ENCODE results near the gene WDPCP.

DNA sequence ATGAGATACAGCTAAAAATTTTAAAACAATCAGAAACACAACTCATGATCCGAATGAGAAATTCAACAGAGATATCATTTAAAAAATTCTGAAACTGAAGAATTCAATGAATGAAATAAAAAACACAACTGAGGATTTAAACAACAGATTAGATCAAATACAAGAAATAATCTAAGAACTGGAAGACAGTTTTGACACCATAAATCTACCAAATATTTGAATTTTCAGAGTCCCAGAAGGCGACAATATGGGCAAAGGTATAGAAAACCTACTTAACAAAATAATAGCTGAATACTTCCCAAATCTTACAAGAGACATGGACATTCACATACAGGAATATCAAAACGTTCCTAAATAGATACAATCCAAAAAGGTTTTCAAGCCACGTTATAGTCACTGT, 315.7 kb downstream of the WDPCP start:
- TF ChIP-seq, protein P1, sequence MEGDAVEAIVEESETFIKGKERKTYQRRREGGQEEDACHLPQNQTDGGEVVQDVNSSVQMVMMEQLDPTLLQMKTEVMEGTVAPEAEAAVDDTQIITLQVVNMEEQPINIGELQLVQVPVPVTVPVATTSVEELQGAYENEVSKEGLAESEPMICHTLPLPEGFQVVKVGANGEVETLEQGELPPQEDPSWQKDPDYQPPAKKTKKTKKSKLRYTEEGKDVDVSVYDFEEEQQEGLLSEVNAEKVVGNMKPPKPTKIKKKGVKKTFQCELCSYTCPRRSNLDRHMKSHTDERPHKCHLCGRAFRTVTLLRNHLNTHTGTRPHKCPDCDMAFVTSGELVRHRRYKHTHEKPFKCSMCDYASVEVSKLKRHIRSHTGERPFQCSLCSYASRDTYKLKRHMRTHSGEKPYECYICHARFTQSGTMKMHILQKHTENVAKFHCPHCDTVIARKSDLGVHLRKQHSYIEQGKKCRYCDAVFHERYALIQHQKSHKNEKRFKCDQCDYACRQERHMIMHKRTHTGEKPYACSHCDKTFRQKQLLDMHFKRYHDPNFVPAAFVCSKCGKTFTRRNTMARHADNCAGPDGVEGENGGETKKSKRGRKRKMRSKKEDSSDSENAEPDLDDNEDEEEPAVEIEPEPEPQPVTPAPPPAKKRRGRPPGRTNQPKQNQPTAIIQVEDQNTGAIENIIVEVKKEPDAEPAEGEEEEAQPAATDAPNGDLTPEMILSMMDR (IDR thresholded peaks at IDR 0.05; ENCODE audit: low read depth, low read length) = no peak
- TF ChIP-seq POLR2A (IDR thresholded peaks at IDR 0.05; ENCODE audit: extremely low read depth, insufficient read length) = no peak

Measured in NB4 (cell line).